ENCODE measurements around the gene CACNA1C.

Gene CACNA1C

GRCh38 chr12:2360630-2361170 is 307.9 kb downstream of the CACNA1C start:
- DNase-seq (ENCODE audit: low read depth): no peak
- TF ChIP-seq CTCF (IDR thresholded peaks at IDR 0.05; ENCODE audit: insufficient read depth, low read depth, low read length, missing control alignments): no peak
- no peak overlapping the region for H3K4me3 ChIP-seq (ENCODE audit: low read length)

- no peak for DNase-seq (ENCODE audit: low read depth)
- H3K4me3 ChIP-seq (ENCODE audit: low read length): no peak overlapping the region
- no peak for TF ChIP-seq CTCF (IDR thresholded peaks at IDR 0.05; ENCODE audit: insufficient read depth, low read depth, low read length, missing control alignments)
Measured at GRCh38 chr12:2363836-2364609, 311.2 kb downstream of the CACNA1C start.

- TF ChIP-seq CTCF (IDR thresholded peaks at IDR 0.05; ENCODE audit: insufficient read depth, low read depth, low read length, missing control alignments): no peak
- peak; percentile 6 for DNase-seq (ENCODE audit: low read depth)
- H3K4me3 ChIP-seq (ENCODE audit: low read length): no peak overlapping the region
Measured at GRCh38 chr12:2364631-2365051, 311.9 kb downstream of the CACNA1C start.

- TF ChIP-seq CTCF (IDR thresholded peaks at IDR 0.05; ENCODE audit: insufficient read depth, low read depth, low read length, missing control alignments): no peak
- DNase-seq (ENCODE audit: low read depth): no peak
- no peak overlapping the region for H3K4me3 ChIP-seq (ENCODE audit: low read length)
Measured at GRCh38 chr12:2366711-2367110, 313.9 kb downstream of the CACNA1C start.

- no peak for DNase-seq (ENCODE audit: low read depth)
- TF ChIP-seq CTCF (IDR thresholded peaks at IDR 0.05; ENCODE audit: insufficient read depth, low read depth, low read length, missing control alignments): no peak
- no peak overlapping the region for H3K4me3 ChIP-seq (ENCODE audit: low read length)
Measured at GRCh38 chr12:2372178-2372577, 319.4 kb downstream of the CACNA1C start.

- TF ChIP-seq CTCF (IDR thresholded peaks at IDR 0.05; ENCODE audit: insufficient read depth, low read depth, low read length, missing control alignments): no peak
- no peak for DNase-seq (ENCODE audit: low read depth)
- no peak overlapping the region for H3K4me3 ChIP-seq (ENCODE audit: low read length)
Measured at GRCh38 chr12:2372735-2373134, 319.9 kb downstream of the CACNA1C start.

GRCh38 chr12:2373307-2373706 is 320.5 kb downstream of the CACNA1C start:
- no peak for DNase-seq (ENCODE audit: low read depth)
- TF ChIP-seq CTCF (IDR thresholded peaks at IDR 0.05; ENCODE audit: insufficient read depth, low read depth, low read length, missing control alignments): no peak
- no peak overlapping the region for H3K4me3 ChIP-seq (ENCODE audit: low read length)

Data from epithelial cell of esophagus (primary cell).